IPS-NIHi11 (cell line): ENCODE data around the gene GALP.
A peak's percentile ranks its signal among the peaks of the same experiment; 100 is the strongest.
"Not testable (repeated sequence)": the region's sequence is repeated elsewhere in the genome, so short reads cannot be mapped to it uniquely, and the experiment has no call there.

Experiments used
- DNase-seq: peaks from one replicate; pipeline ENCODE4 v3.0.0; 2012; ENCODE audit warnings: mixed read lengths, low spot score

Gene GALP

GRCh38 chr19:56175861-56176307, at the start of gene GALP:
Gene GALP (plus strand): TSS chr19:56176008. CDS start chr19:56177109, 1,101 bp downstream.
- DNase-seq = not testable (repeated sequence)

DNA sequence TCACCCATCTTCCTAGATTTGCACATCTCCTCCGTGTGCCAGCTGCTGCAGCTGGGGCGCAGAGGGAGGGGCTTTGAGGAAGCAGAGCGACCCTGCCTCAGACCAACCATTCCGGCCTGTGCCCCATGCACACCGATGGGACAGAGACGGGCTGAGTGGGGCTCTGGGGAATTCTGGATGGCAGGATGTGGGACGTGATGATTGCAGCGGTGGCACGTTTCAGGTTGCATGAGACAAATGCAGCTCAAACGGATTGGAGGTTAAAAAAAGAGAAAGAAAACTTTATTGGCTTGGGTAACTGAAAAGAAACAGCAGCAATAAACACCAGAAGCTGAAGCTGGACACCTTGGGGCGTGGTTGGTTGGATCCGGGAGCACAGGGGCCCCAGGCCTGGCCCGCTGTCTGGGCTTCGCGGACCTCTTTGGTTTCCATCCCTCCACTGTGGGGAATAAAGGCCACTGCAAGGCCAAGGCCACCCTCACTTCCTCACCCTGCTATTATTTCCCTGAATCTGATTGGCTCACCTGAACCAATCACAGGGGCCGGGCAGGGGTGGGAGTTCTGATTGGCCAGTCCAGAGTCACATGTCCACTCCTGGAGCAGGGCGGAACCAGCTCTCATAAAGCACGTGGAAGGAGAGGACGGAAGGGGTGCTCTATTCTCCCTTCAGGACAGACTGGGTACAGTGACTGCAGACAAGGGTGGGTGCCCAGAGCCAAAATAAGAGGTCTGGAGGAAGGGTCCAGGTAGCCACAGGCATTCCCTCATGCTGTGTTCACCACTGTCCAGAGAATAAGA, 48.6 kb upstream of the GALP start:
- peak; percentile 49 for DNase-seq

DNA sequence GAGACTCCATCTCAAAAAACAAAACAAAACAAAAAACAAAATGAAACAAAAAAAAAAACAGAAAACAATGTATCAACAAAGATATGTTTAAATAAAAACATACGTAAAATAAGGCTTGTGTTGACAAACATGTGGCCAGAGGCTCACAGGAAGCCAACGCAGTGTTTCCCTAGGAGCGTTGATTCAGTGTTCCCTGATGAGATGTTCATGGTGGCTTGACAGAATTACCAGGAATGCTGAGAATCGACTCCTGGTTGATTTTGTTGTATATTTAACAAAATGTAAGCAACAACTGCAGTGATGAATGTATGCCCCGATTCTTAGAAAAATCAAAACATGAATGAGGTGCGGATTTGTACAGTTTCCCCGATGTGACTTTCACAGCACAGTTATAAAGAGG, 45.8 kb upstream of the GALP start:
- no peak for DNase-seq

- DNase-seq = no peak
Observed at GRCh38 chr19:56131651-56132050, 44.2 kb upstream of the GALP start.

GRCh38 chr19:56132316-56132822, 43.4 kb upstream of the GALP start:
- DNase-seq = no peak

GRCh38 chr19:56133858-56134653, 41.8 kb upstream of the GALP start:
- no peak for DNase-seq

- DNase-seq = no peak
Observed at GRCh38 chr19:56134654-56134921, 41.2 kb upstream of the GALP start.

DNA sequence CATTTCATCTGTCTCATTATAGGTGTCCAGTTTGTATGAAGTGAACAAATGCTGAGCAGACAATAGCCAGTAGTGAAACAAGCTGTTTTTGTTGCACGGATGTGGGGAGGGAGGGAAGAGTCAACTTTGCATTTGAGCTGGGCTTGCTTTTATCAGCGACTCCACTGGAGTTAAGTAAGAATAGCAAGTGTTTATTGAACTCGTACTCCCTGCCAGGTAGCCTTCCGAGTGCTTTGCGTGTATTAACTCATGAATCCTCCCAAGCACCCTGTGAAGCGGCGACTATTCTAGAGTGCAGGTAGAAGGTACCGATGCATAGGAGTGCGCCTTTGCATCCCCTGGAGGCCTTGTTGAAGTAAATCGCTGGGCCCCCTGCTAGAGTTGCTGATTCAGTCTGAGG, 39.4 kb upstream of the GALP start:
- DNase-seq = no peak

DNA sequence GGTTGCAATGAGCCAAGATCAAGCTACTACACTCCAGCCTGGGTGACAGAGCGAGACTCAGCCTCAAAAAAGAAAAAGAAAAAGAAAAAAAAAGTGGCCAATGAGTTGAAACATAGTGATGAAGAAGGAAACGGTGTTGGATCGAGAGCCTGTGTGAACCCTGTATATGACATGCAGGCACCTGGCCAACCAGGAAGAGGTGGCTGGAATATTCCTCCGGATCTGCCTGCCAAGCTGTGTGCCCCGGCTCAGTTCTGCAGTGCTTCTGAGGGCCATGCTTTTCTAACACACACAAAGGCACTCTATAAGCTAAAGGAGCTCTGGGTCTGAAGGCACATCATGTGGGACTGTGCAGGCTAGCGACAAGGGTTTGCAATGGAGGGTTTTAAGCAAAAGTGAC, 38.4 kb upstream of the GALP start:
- no peak for DNase-seq

- DNase-seq = no peak
Observed at GRCh38 chr19:56138069-56138468, 37.7 kb upstream of the GALP start.

- no peak for DNase-seq
Observed at GRCh38 chr19:56139847-56140582, 35.8 kb upstream of the GALP start.

DNA sequence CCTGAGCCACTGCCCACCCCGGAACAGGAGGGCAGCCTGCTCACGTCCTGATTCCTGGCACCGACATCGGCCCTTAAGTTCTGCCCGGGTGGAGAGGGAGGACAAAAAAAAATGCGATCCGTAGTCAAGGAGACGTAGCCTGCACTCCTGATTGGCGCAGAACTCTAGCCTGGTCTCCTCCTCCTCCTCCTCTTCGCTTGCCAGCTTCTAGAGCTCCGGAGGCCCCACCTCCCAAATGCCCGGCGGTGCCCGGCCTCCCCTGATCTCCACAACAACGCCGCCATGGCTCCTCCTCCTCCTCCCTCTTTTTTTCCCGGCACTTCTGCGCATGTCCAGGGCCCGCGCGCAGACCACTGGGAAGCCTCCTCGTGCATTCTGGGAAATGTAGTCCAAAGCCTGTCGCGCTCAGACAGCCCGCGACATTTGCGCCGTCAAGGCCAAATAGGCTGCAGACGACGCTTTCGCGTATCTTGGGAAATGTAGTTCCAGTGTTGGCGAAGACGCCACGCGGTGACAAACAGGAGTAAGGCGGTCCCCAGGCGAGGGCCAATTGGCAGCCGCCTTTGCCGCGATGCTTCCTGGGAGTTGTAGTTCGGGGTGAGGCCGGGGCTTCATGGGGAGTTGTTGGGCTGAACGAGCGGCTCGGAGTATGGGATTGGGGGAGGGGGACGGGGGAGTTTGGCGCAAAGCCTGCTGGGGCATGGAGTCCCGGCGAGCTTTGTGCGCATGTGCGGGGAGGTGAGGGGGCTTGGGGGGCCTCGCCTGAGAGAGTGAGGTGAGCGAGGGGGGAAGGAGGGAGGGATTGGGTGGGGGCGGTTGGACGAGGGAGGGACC, 35.0 kb upstream of the GALP start, which contains the start of gene ZNF444:
ZNF444 (plus strand) TSS at position 705 of the 834 bp plus-strand sequence. CDS start 5,625 bp downstream, outside the sequence.
- DNase-seq = peak; percentile 97

GRCh38 chr19:56141417-56141993, 34.3 kb upstream of the GALP start:
- no peak for DNase-seq

- no peak for DNase-seq
Observed at GRCh38 chr19:56142087-56142787, 33.6 kb upstream of the GALP start.

DNA sequence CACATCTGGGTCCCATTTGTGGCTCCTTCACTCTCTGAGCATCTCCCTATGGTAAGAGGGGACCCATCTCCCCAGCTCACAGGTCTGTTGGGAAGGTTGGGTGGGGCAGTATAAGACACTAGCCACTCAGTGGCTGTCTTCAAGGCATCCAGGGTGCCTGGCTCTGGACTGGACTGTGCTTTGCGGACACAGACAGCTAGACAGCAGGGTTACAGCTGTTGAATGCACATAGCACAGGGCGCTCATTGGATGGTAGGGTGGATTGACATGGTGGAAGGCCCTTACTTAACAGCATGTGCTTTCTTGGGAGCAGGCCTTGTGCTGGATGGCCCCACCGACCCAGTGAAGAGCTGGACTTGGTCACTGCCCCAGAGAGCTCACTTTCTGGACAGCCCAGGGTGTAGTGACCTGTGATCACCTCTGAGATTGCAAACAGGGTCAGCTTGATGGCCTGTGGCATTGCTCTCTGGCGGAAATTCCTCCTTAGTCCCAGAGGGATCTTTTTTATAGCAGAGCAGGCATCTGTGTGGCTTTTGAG, 32.8 kb upstream of the GALP start:
- DNase-seq = no peak

DNA sequence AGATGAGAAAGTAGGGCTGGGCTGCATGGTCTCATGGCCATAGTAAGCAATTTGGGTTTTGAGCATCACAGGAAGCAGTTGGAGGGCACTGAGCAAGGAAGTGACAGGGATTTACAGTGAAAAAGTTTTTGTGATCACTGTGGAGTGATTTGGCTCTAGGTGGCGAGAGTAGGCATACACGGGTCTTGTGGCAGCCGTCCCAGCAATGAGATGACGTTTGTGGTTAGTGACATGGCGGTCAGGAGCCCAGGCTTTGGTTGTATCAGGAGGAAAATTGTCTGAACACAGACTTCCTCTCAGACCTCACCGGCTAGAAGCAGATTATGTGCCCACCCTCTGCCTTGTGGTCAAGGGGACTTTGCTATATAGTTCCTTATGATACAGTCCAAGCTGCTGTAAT, 31.4 kb upstream of the GALP start:
- DNase-seq = no peak

DNA sequence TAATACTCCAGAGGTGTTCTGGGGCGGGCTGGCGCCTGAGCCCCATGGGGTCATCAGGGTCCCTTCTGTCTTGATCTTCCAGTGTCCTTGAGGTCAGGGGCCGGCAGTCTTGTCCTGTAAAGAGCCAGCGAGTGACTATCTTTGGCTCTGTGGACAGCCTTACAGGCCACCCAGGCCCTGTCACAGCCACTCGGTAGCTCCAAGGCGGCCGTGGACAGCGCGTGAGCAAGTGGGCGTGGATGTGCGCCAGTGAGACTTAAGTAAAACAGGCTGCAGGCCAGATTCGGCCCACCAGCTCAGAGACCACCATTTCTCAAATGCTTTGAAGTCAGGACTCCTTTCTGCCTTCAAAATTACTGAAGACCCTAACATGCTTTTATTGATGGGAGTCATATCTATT, 31.0 kb upstream of the GALP start:
- DNase-seq = no peak

DNA sequence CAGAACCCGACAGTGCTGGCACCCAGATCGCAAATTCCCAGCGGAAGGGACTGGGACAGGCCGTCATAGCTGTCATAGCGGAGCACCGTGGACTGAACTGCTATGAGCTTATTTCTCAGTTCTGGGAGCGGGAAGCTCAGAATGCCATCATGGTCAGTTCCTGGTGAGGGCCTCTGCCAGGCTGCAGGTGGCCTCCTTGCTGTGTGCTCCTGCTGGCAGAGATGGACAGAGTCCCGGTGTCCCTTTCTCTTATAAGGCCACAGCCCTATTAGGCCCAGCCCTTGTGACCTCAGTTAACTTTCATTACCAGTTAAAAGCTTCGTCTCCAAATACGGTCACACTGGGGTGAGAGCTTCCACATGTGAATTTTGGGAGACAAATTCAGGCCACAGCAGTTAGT, 30.1 kb upstream of the GALP start:
- no peak for DNase-seq

- no peak for DNase-seq
Observed at GRCh38 chr19:56146904-56147303, 28.9 kb upstream of the GALP start.

DNA sequence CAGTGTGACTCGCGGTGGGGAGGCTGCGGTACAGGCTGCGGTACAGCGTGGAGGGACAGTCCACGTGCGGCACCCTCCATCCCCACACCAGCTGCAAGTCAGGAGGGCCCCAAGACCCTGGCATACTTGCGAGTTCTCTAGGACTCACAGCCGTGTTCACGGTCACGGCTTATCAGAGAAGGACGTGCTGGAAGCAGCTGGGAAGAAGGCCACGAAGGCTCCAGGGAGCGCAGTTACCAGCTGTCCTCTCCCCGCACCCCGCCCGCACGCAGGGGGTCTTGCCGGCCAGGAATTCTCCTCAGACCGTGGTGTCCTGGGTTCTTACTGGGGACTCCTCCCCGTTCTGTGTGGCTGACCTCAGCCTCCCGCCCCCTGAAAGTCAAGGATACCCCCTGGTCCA, 28.5 kb upstream of the GALP start:
- DNase-seq = no peak
